Heart left ventricle (tissue), 16 donors: ENCODE measurements around the gene LAMA2. TPM values are rescaled to one million over a fixed set of nuclear protein-coding genes. Genes with fewer than 3 reads are reported as not detected.

ENCODE experiments used
- ATAC-seq, 4 donors: fragments of 200-7000 bp; cut with Tn5 transposase; one replicate each; pipeline ENCODE4 v1.9.1; 2020 to 2022; ENCODE audit warnings: moderate library complexity in 4 of 4, mild to moderate bottlenecking in 3 of 4, moderate number of reproducible peaks in 1 of 4
- DNase-seq, 5 donors: peaks; one replicate each; pipeline ENCODE4 v3.0.0-alpha.2; 2020
- H3K27ac ChIP-seq, 12 donors: fragments of 200-600 bp; sonication (generic) in 4 of 12; one replicate each; pipeline versions ENCODE4 v1.5.0 to v1.8.0; 2016 to 2022; ENCODE audit warnings: mild to moderate bottlenecking in 2 of 12
- H3K27me3 ChIP-seq, 9 donors: fragments of 200-600 bp; sonication (generic) in 2 of 9; one replicate each; pipeline versions ENCODE4 v1.5.1 to v1.8.0; 2016 to 2022; ENCODE audit warnings: mild to moderate bottlenecking in 3 of 9
- H3K36me3 ChIP-seq, 9 donors: fragments of 200-600 bp; sonication (generic) in 2 of 9; one replicate each; pipeline versions ENCODE4 v1.5.0 to v1.8.0; 2018 to 2022; ENCODE audit warnings: mild to moderate bottlenecking in 2 of 9
- H3K4me1 ChIP-seq, 12 donors: fragments of 200-600 bp; sonication (generic) in 4 of 12; one replicate each; pipeline versions ENCODE4 v1.5.0 to v1.8.0; 2016 to 2022; ENCODE audit warnings: mild to moderate bottlenecking in 3 of 12
- H3K4me3 ChIP-seq, 12 donors: fragments of 200-600 bp; sonication (generic) in 4 of 12; one replicate each; pipeline versions ENCODE4 v1.5.0 to v1.8.0; 2017 to 2022; ENCODE audit warnings: mild to moderate bottlenecking in 9 of 12, moderate library complexity in 4 of 12
- H3K9me3 ChIP-seq, 12 donors: fragments of 200-600 bp; sonication (generic) in 4 of 12; one replicate each; pipeline versions ENCODE4 v1.5.0 to v1.8.0; 2016 to 2022; ENCODE audit warnings: mild to moderate bottlenecking in 1 of 12
- CTCF ChIP-seq, 12 donors: fragments of 200-600 bp; sonication (generic) in 4 of 12; IDR thresholded peaks; one replicate each; pipeline versions ENCODE4 v1.5.0 to v1.8.0; 2018 to 2022; ENCODE audit warnings: antibody characterized with exemption in 12 of 12, mild to moderate bottlenecking in 5 of 12
- POLR2A ChIP-seq, 2 donors: fragments of 450-650 bp; IDR thresholded peaks; one replicate each; pipeline ENCODE4 v1.6.1; 2017; ENCODE audit warnings: antibody characterized with exemption in 2 of 2, mild to moderate bottlenecking in 2 of 2, moderate library complexity in 2 of 2
- WGBS, 4 donors: extraction: QIAGEN DNeasy Blood & Tissue Kit in 2 of 4; methylation state at CpG; one replicate each; pipeline versions ENCODE4 v1.1.5 to v1.1.7; 2013 to 2018; 5-methylcytosine and 5-hydroxymethylcytosine counted together
- intact Hi-C, 10 donors: fragments of 100-400 bp; cut with DNase I; formaldehyde crosslinking; loops; one replicate each; pipeline versions ENCODE4 v1.11.1 to v1.14.2; 2022
- polyA plus RNA-seq, 2 donors: library from polyadenylated mRNA; stranded (reverse); fragments of 200-250 nt; gene quantifications; one replicate each; pipeline ENCODE4 v1.2.3, GENCODE V29; 2013
- total RNA-seq, 9 donors: library from RNA; depleted of rRNA in 2 of 9; stranded (reverse); fragments of >200 nt in 2 of 9; fragmentation: NEBNext Ultra II Directional in 3 of 9; extraction: Animal tissue kit (Norgen Biotek cat#: 25700) in 3 of 9; gene quantifications; one replicate each; pipeline versions ENCODE4 v1.1.0 to v1.2.4, GENCODE V29; 2016 to 2023
- donor health status: ischemic (EF 13 %, LVEDD 7.1; RV severe dilation, severe dysfunction).
- donor health status: healthy with polysubstance abuse.
- donor health status: DM: no; HTN: yes; CAD: no.
- donor health status: DM: no; HTN: no; CAD: no.
- donor health status: ischemic (EF 25% LVEDD 6.9; RV normal size, moderate dysfunction).
- donor health status: ischemic (EF 25% LVEDD 5.7; RV mildly dilated, moderate dysfunction).
- donor health status: healthy.
- donor health status: DM: yes; HTN: yes; CAD: no.
- donor health status: ischemic (EF 35%, LVEDD 5.7; RV mildly dilated, moderate dysfunction).
- donor health status: nonischemic (EF 11% LVEDD 7.7; RV severe dilation, severe dysfunction).
- donor health status: DM: yes; HTN: yes; CAD: no.
- donor health status: PGD.
- donor health status: ischemic (EF 29% LVEDD 5.4; RV normal size, mild dysfunction).
- donor health status: nonischemic (EF 23%, LVEDD 6.1; RV moderate dilation, normal function).

Gene LAMA2
- total and polyA plus RNA-seq, 11 donors = 34.8 to 299 (median 206) TPM

- Histone ChIP-seq H3K4me1 (peaks cover 0 to 21% (median 8%) of the 10 kb centered on the region in 12 donors), H3K4me3 (no peak overlapping the region), H3K27ac (no peak overlapping the region), H3K9me3 (no peaks in the 10 kb centered on the region), H3K27me3 (no peaks in the 10 kb centered on the region), H3K36me3 (peaks cover 0 to 91% (median 7%) of the 10 kb centered on the region in 9 donors)
- DNase-seq (no peak), ATAC-seq (no peak)
- intact Hi-C loops = loop anchor here in 2 of 10 donors (10.0 kb wide), 2 partner anchors 556 to 636 kb away; no protein-coding TSS in a partner anchor
- WGBS, 4 donors = 83 to 93% (median 91%) methylated on average over 2 of the region's 2 CpGs
- TF ChIP-seq CTCF (IDR thresholded peaks at IDR 0.05) (no peak), POLR2A (IDR thresholded peaks at IDR 0.05) (no peak)
Measured at GRCh38 chr6:129360682-129360955, 477.7 kb downstream of the LAMA2 start.

- DNase-seq (no peak), ATAC-seq (no peak)
- WGBS, 4 donors = 90 to 93% (median 91%) methylated on average over 3 of the region's 3 CpGs
- H3K27me3 ChIP-seq = no peaks in the 10 kb centered on the region
- no peak overlapping the region for H3K27ac ChIP-seq
- peaks cover 0 to 13% (median 0%) of the 10 kb centered on the region in 12 donors for H3K4me1 ChIP-seq
- H3K36me3 ChIP-seq = peaks cover 0 to 96% (median 13%) of the 10 kb centered on the region in 9 donors
- H3K9me3 ChIP-seq = no peaks in the 10 kb centered on the region
- TF ChIP-seq POLR2A (IDR thresholded peaks at IDR 0.05) (no peak), CTCF (IDR thresholded peaks at IDR 0.05) (no peak)
- intact Hi-C loops = loop anchor here in 2 of 10 donors (10.0 kb wide), 2 partner anchors 559 to 639 kb away; no protein-coding TSS in a partner anchor
- no peak overlapping the region for H3K4me3 ChIP-seq
Measured at GRCh38 chr6:129364037-129364436, 481.1 kb downstream of the LAMA2 start.

- DNase-seq (no peak), ATAC-seq (peak in 1 of 4 donors; percentile 9)
- Histone ChIP-seq H3K27ac (no peak overlapping the region), H3K4me1 (peaks cover 0 to 19% (median under 1%) of the 10 kb centered on the region in 12 donors), H3K36me3 (peaks cover 0 to 88% (median 13%) of the 10 kb centered on the region in 9 donors), H3K27me3 (no peaks in the 10 kb centered on the region), H3K9me3 (no peaks in the 10 kb centered on the region), H3K4me3 (no peak overlapping the region)
- TF ChIP-seq POLR2A (IDR thresholded peaks at IDR 0.05) = no peak
- TF ChIP-seq CTCF (IDR thresholded peaks at IDR 0.05) = no peak
- intact Hi-C loops = loop anchor here in 3 of 10 donors (5.0 to 10.0 kb wide), 3 partner anchors 32 to 640 kb away; no protein-coding TSS in a partner anchor
- 59 to 83% (median 69%) methylated on average over 3 of the region's 3 CpGs for WGBS, 4 donors
Measured at GRCh38 chr6:129364767-129365166, 481.8 kb downstream of the LAMA2 start.

GRCh38 chr6:129368076-129368475 is 485.1 kb downstream of the LAMA2 start:
- DNase-seq (no peak), ATAC-seq (peak in 3 of 4 donors; percentile 38 to 41 (median 38))
- Histone ChIP-seq H3K4me1 (peaks cover 0 to 28% (median 6%) of the 10 kb centered on the region in 12 donors), H3K4me3 (no peak overlapping the region), H3K9me3 (no peaks in the 10 kb centered on the region), H3K27me3 (no peaks in the 10 kb centered on the region), H3K27ac (peak overlapping the region in 5 of 12 donors; percentile 27 to 75 (median 41)), H3K36me3 (peaks cover 0 to 79% (median 15%) of the 10 kb centered on the region in 9 donors)
- TF ChIP-seq CTCF (IDR thresholded peaks at IDR 0.05) (no peak), POLR2A (IDR thresholded peaks at IDR 0.05) (no peak)
- 14 to 33% (median 22%) methylated on average over 1 of the region's 1 CpG for WGBS, 4 donors
- intact Hi-C loops = loop anchor here in 3 of 10 donors (5.0 to 10.0 kb wide), 3 partner anchors 36 to 643 kb away; no protein-coding TSS in a partner anchor
